HG02938 (cell line): ENCODE results near the gene RNASE2.
"Not testable (repeated sequence)": the region's sequence is repeated elsewhere in the genome, so short reads cannot be mapped to it uniquely, and the experiment has no call there.

Experiments
- ATAC-seq: cut with Tn5 transposase; IDR thresholded peaks from one replicate; pipeline ENCODE4 v1.9.1; 2021; ENCODE audit warnings: mild to moderate bottlenecking, moderate library complexity; ENCODE audit not compliant: unreplicated experiment

Gene RNASE2

GRCh38 chr14:20954736-20955537 is at the start of gene RNASE2:
Gene RNASE2, plus strand, starts transcription at chr14:20955487. Its CDS starts 285 bp downstream, at chr14:20955772.
- not testable (repeated sequence) for ATAC-seq

- ATAC-seq, result no peak
These were observed 49.6 kb upstream of the RNASE2 start for GRCh38 chr14:20905676-20906075.

GRCh38 chr14:20907214-20907613 is 48.1 kb upstream of the RNASE2 start:
- ATAC-seq, result no peak

GRCh38 chr14:20910822-20911221 is 44.5 kb upstream of the RNASE2 start:
- not testable (repeated sequence) for ATAC-seq

- not testable (repeated sequence) for ATAC-seq
These were observed 36.1 kb upstream of the RNASE2 start for GRCh38 chr14:20919038-20919756.

GRCh38 chr14:20923766-20924297 is 31.5 kb upstream of the RNASE2 start:
- not testable (repeated sequence) for ATAC-seq

- no peak for ATAC-seq
These were observed 21.0 kb upstream of the RNASE2 start for GRCh38 chr14:20934148-20934762.

- no peak for ATAC-seq
These were observed 19.8 kb upstream of the RNASE2 start for GRCh38 chr14:20935303-20935984.

- not testable (repeated sequence) for ATAC-seq
These were observed 10.1 kb upstream of the RNASE2 start for GRCh38 chr14:20945146-20945545.

- ATAC-seq, result not testable (repeated sequence)
These were observed 8.6 kb upstream of the RNASE2 start for GRCh38 chr14:20946707-20947106.

- ATAC-seq, result not testable (repeated sequence)
These were observed 219 bp downstream of the RNASE2 start for GRCh38 chr14:20955538-20955873.

GRCh38 chr14:20956376-20956976 is 1.2 kb downstream of the RNASE2 start:
- no peak for ATAC-seq

- ATAC-seq, result not testable (repeated sequence)
These were observed 3.7 kb downstream of the RNASE2 start for GRCh38 chr14:20958946-20959345.

GRCh38 chr14:20969336-20969735 is 14.0 kb downstream of the RNASE2 start:
- no peak for ATAC-seq

GRCh38 chr14:20970647-20970982 is 15.3 kb downstream of the RNASE2 start:
- peak; percentile 8 for ATAC-seq

GRCh38 chr14:20970983-20971704 is 15.9 kb downstream of the RNASE2 start:
- ATAC-seq, result peak; percentile 82

GRCh38 chr14:20971705-20972021 is 16.4 kb downstream of the RNASE2 start:
- ATAC-seq, result peak; percentile 28

- no peak for ATAC-seq
These were observed 18.2 kb downstream of the RNASE2 start for GRCh38 chr14:20973501-20973900.

- no peak for ATAC-seq
These were observed 21.0 kb downstream of the RNASE2 start for GRCh38 chr14:20976291-20976690.

- no peak for ATAC-seq
These were observed 23.4 kb downstream of the RNASE2 start for GRCh38 chr14:20978687-20979086.
